ENCODE measurements around the gene PDGFB. TPM values are rescaled to one million over a fixed set of nuclear protein-coding genes. Genes with fewer than 3 reads are reported as not detected.

Gene PDGFB
- total and polyA plus RNA-seq, 9 of the 15 experiments (the other 6 are each of a cell fraction or from before 2014, with no cell fraction given) = 0.07 to 4.0 (median 0.48) TPM; not detected in 1

GRCh38 chr22:39254789-39255298 is 10.1 kb upstream of the PDGFB start (continued):
- TF ChIP-seq PRDM10 (IDR thresholded peaks at IDR 0.05; ENCODE audit: partially characterized antibody) (peak; percentile 43), RREB1 (CRISPR knock-in tag; IDR thresholded peaks at IDR 0.05) (no peak), HES1 (IDR thresholded peaks at IDR 0.05; ENCODE audit: low read depth) (no peak), RBFOX2 (IDR thresholded peaks at IDR 0.05; ENCODE audit: low read depth, low read length) (no peak)

Measured in K562 (cell line).